Panc1 (cell line): ENCODE measurements around the gene WDR20. TPM values are rescaled to one million over a fixed set of nuclear protein-coding genes. Genes with fewer than 3 reads are reported as not detected.

Experiments used
- ATAC-seq: fragments of 200-7000 bp; cut with Tn5 transposase; 2 replicates; pipeline ENCODE4 v1.9.1; 2020; ENCODE audit warnings: mild to moderate bottlenecking, moderate library complexity
- BruUV-seq: library from RNA; stranded (reverse); fragments of 400-500 nt; replicated peaks from 2 replicates; lab custom pipeline; 2021; lab: Mats Ljungman, UMichigan
- CTCF ChIA-PET: fragments of 300-600 bp; sonication (Branson Sonifier 250); formaldehyde crosslinking; loops from one replicate; lab custom pipeline; 2022; ENCODE audit warnings: antibody characterized with exemption; lab: Charles Lee
- POLR2A ChIA-PET: fragments of 300-600 bp; sonication (Branson Sonifier 250); formaldehyde crosslinking; loops from one replicate; lab custom pipeline; 2022; ENCODE audit warnings: antibody characterized with exemption; lab: Charles Lee
- DNase-seq: peaks from one replicate; pipeline ENCODE4 v3.0.0-alpha.2; 2010; ENCODE audit warnings: low read depth, low spot score
- H3K27ac ChIP-seq: 2 replicates; pipeline ENCODE4 v1.5.1; 2011; ENCODE audit warnings: mild to moderate bottlenecking, low read length, inconsistent platforms
- H3K27me3 ChIP-seq: fragments of 200-500 bp; sonication (Bioruptor generic); 2 replicates; pipeline ENCODE4 v1.6.0; 2014; ENCODE audit warnings: low read length, inconsistent platforms; ENCODE audit not compliant: control insufficient read depth, insufficient read depth
- H3K36me3 ChIP-seq: fragments of 200-500 bp; sonication (Bioruptor generic); 2 replicates; pipeline ENCODE4 v1.5.1; 2014; ENCODE audit warnings: inconsistent platforms, mild to moderate bottlenecking, low read length, moderate library complexity; ENCODE audit not compliant: control insufficient read depth, insufficient read depth
- H3K4me1 ChIP-seq: 2 replicates; pipeline ENCODE4 v1.5.1; 2011; ENCODE audit warnings: inconsistent platforms, mild to moderate bottlenecking, low read length, moderate library complexity; ENCODE audit not compliant: control insufficient read depth, insufficient read depth
- H3K4me3 ChIP-seq, 2 experiments: 2 replicates each; pipeline ENCODE4 v1.5.1; 2011 to 2012; ENCODE audit warnings: low read depth in 2 of 2, low read length in 2 of 2, mild to moderate bottlenecking in 2 of 2, inconsistent platforms in 1 of 2, moderate library complexity in 1 of 2
- H3K9me3 ChIP-seq: fragments of 200-500 bp; sonication (Bioruptor generic); 2 replicates; pipeline ENCODE4 v1.5.1; 2014; ENCODE audit warnings: low read depth, mild to moderate bottlenecking, inconsistent platforms, low read length, moderate library complexity; ENCODE audit not compliant: control insufficient read depth, insufficient read depth
- POLR2AphosphoS5 ChIP-seq: IDR thresholded peaks from 2 replicates; pipeline ENCODE4 v1.6.1; 2012; ENCODE audit warnings: mild to moderate bottlenecking, low read depth, low read length, moderate library complexity
- SIN3A ChIP-seq: IDR thresholded peaks from 2 replicates; pipeline ENCODE4 v1.6.1; 2012; ENCODE audit warnings: low read depth, mild to moderate bottlenecking, low read length, moderate library complexity, borderline replicate concordance; ENCODE audit not compliant: insufficient read depth
- TCF7L2 ChIP-seq: IDR thresholded peaks from 2 replicates; pipeline ENCODE4 v1.6.1; 2011; ENCODE audit warnings: mild to moderate bottlenecking, low read depth, low read length, inconsistent platforms
- in situ Hi-C: cut with HindIII; loops from 2 replicates; pipeline ENCODE4 v1.10.0; 2016; ENCODE audit warnings: low sequenced_read_pairs, low pct_unique_long_range_greater_than_20kb
- intact Hi-C: fragments of 100-400 bp; cut with micrococcal nuclease; formaldehyde crosslinking; loops from one replicate; pipeline ENCODE4 v1.10.0; 2022; ENCODE audit not compliant: unreplicated experiment
- total RNA-seq: library from RNA; stranded (reverse); gene quantifications from one replicate; pipeline ENCODE4 v1.2.1, GENCODE V29; 2021; ENCODE audit not compliant: unreplicated experiment
- TF ChIP-seq, protein P1 (sequence below): fragments of 450-650 bp; IDR thresholded peaks from 2 replicates; pipeline ENCODE4 v1.5.1; 2017; ENCODE audit warnings: mild to moderate bottlenecking
- TF ChIP-seq, protein P2 (sequence below), 2 experiments: IDR thresholded peaks; 2 replicates each; pipeline ENCODE4 v1.6.1; 2011 to 2012; ENCODE audit warnings: low read depth in 2 of 2, control low read depth in 1 of 2, low read length in 1 of 2, mild to moderate bottlenecking in 1 of 2, moderate library complexity in 1 of 2; ENCODE audit not compliant: insufficient read depth in 1 of 2

The WDR20 gene
- total RNA-seq, 1 experiment from 2014 or later, result 20.2 TPM

DNA sequence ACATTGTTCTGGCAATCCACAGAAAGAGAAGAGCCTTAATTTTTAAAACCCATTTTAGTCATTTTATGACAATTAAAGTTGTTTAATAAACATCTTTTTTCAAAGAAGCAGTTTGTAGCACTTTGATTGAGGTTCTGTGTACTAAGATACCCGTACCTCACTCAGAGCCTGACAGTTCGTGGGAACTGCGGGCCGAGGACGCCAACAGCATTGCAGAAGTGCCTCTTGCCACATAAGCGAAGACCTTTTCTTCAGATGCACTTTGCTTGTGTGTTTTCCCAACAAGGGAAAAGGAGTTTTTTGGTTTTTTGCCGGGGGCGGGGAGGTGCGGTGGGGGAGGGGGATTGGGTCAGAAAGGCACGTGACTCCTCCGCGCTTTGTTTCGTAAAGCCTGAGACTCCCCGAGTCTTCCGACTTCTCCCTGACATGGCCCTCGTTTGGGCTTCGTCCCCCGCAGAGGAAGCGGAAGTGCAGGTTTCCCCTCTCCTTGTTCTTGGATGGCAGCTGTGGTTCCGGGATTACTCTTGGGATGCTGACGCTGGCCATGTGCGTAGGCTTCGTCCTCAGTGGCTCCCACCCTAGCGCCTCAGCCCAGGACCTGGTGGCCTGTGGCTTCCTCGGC, 70.8 kb downstream of the WDR20 start:
- no peaks in the 10 kb centered on the region for H3K27me3 ChIP-seq
- intact Hi-C loops, result no loop called here
- no peak for DNase-seq
- in situ Hi-C loops, result loop anchor here (25.0 kb wide), 1 partner anchor 102 kb away; the partner anchor contains the start of genes MOK and ZNF839
- ChIA-PET POLR2A (no interaction called here), CTCF (no interaction called here)
- no peak overlapping the region for H3K27ac ChIP-seq
- no peaks in the 10 kb centered on the region for H3K4me1 ChIP-seq
- H3K4me3 ChIP-seq, result no peak overlapping the region
- TF ChIP-seq SIN3A, result no peak
- TF ChIP-seq, protein P1, sequence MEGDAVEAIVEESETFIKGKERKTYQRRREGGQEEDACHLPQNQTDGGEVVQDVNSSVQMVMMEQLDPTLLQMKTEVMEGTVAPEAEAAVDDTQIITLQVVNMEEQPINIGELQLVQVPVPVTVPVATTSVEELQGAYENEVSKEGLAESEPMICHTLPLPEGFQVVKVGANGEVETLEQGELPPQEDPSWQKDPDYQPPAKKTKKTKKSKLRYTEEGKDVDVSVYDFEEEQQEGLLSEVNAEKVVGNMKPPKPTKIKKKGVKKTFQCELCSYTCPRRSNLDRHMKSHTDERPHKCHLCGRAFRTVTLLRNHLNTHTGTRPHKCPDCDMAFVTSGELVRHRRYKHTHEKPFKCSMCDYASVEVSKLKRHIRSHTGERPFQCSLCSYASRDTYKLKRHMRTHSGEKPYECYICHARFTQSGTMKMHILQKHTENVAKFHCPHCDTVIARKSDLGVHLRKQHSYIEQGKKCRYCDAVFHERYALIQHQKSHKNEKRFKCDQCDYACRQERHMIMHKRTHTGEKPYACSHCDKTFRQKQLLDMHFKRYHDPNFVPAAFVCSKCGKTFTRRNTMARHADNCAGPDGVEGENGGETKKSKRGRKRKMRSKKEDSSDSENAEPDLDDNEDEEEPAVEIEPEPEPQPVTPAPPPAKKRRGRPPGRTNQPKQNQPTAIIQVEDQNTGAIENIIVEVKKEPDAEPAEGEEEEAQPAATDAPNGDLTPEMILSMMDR, result no peak
- TF ChIP-seq, protein P2, sequence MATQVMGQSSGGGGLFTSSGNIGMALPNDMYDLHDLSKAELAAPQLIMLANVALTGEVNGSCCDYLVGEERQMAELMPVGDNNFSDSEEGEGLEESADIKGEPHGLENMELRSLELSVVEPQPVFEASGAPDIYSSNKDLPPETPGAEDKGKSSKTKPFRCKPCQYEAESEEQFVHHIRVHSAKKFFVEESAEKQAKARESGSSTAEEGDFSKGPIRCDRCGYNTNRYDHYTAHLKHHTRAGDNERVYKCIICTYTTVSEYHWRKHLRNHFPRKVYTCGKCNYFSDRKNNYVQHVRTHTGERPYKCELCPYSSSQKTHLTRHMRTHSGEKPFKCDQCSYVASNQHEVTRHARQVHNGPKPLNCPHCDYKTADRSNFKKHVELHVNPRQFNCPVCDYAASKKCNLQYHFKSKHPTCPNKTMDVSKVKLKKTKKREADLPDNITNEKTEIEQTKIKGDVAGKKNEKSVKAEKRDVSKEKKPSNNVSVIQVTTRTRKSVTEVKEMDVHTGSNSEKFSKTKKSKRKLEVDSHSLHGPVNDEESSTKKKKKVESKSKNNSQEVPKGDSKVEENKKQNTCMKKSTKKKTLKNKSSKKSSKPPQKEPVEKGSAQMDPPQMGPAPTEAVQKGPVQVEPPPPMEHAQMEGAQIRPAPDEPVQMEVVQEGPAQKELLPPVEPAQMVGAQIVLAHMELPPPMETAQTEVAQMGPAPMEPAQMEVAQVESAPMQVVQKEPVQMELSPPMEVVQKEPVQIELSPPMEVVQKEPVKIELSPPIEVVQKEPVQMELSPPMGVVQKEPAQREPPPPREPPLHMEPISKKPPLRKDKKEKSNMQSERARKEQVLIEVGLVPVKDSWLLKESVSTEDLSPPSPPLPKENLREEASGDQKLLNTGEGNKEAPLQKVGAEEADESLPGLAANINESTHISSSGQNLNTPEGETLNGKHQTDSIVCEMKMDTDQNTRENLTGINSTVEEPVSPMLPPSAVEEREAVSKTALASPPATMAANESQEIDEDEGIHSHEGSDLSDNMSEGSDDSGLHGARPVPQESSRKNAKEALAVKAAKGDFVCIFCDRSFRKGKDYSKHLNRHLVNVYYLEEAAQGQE (IDR thresholded peaks at IDR 0.05; ENCODE audit: insufficient read depth in 1 of 2, low read depth in 2 of 2, low read length in 1 of 2), result no peak
- TF ChIP-seq TCF7L2, result no peak
- TF ChIP-seq POLR2AphosphoS5, result no peak
- no peak for ATAC-seq
- no peaks in the 10 kb centered on the region for H3K9me3 ChIP-seq
- BruUV-seq, result no TSS peak
- peaks cover 2% of the 10 kb centered on the region; the same call in 1 of the 2 replicates for H3K36me3 ChIP-seq

DNA sequence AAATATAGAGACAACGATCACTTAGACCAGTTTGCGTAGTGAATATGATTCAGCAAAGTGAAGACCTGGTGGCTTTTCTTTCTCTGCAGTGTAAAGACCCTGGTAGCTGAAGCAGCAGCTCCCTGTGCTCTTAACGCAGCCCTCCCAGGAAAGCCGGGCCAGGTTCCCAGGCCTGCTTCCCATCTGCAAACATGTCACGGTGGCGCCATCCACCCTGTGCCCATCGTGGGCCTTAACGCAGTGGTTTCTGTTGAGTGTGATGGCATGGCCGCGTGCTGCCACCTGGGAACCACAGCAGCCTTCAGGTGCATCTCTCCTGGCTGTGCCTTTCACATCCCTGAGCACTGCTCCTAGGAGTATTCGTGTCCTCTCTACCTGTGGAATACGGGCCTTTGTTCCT, 71.5 kb downstream of the WDR20 start:
- ChIA-PET CTCF (no interaction called here), POLR2A (no interaction called here)
- BruUV-seq, result no TSS peak
- no peak overlapping the region for H3K27ac ChIP-seq
- H3K4me1 ChIP-seq, result no peaks in the 10 kb centered on the region
- TF ChIP-seq, protein P2 (IDR thresholded peaks at IDR 0.05; ENCODE audit: insufficient read depth in 1 of 2, low read depth in 2 of 2, low read length in 1 of 2), result no peak
- TF ChIP-seq POLR2AphosphoS5 (no peak), TCF7L2 (no peak), SIN3A (no peak)
- TF ChIP-seq, protein P1, result no peak
- H3K4me3 ChIP-seq, result no peak overlapping the region
- intact Hi-C loops (no loop called here), in situ Hi-C loops (loop anchor here (25.0 kb wide), 1 partner anchor 101 kb away; the partner anchor contains the start of genes MOK and ZNF839)
- no peaks in the 10 kb centered on the region for H3K9me3 ChIP-seq
- ATAC-seq, result no peak
- H3K36me3 ChIP-seq, result peaks cover 2% of the 10 kb centered on the region; the same call in 1 of the 2 replicates
- DNase-seq, result no peak
- H3K27me3 ChIP-seq, result no peaks in the 10 kb centered on the region
